Stimulated activated CD4-positive, alpha-beta T cell treated with anti-CD3 and anti-CD28 coated beads, Interleukin-4, amount 100 ng/mL, for 4 hours (primary cell): ENCODE results near the gene PARD3.

ENCODE experiments used
- DNase-seq, 2 experiments: peaks; one replicate each; pipeline ENCODE4 v3.0.0-alpha.2; 2020

The PARD3 gene

DNA sequence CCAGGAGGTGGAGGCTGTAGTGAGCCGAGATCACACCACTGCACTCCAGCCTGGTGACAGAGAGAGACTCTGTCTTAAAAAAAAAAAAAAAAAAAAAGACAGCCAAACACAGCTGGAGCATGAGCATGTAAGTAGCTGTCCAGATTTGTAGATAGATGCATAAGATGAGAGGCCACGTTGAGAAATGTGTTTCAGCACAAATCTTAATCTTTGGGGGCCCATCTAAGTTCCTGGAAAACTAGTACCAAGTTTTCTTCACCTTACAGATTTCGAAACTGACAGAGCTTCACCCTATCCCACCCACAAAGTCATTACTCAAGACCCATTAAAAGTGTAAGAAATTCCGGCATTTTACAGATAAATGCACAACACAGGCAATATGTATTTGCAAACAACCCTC, 208.2 kb downstream of the PARD3 start:
- DNase-seq = no peak

- DNase-seq = no peak
Observed at GRCh38 chr10:34602478-34602877, 212.6 kb downstream of the PARD3 start.

DNA sequence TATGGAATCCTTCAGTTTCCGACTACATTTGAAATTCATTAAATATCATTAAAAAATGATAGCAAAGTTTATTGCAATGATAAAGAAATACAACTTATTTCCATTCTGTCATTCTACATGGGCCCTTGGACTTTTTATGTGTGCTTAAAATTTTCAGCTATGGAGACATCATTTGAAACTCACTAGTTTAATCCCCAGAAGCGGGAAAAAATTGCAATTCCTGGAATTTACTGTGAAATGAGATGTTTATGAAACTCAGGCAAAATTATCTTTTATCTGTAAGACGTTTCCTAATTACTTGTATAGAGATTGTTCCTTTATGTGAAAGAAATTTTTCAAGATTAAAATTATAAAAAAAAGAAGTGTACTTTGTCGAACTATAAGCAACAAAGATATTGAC, 213.4 kb downstream of the PARD3 start:
- no peak for DNase-seq

- DNase-seq = no peak
Observed at GRCh38 chr10:34599026-34599795, 215.9 kb downstream of the PARD3 start.

- no peak for DNase-seq
Observed at GRCh38 chr10:34596351-34596750, 218.7 kb downstream of the PARD3 start.

- no peak for DNase-seq
Observed at GRCh38 chr10:34593930-34594329, 221.2 kb downstream of the PARD3 start.

DNA sequence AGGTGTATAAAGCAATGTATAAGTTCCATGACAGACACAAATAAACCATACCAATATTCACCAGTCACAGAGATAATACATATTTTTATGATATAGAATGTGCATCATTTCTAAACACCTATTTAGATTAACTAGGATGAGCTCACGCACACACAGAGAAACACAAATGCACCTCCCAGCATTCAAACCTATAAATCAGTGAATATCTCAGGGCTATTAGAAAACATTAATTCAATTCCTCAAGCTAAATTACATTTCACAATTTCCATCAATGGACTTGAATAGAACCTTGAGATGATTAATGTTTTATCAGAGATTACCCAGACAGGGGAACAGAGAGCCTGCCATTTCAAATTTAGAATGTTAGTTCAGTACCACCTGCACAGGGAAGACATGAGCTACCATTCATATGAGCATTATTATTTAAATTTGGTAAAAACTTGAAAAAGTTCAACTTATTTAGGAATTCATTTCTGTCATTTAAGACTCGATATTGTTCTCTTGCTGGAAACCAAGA, 221.7 kb downstream of the PARD3 start:
- DNase-seq = no peak

DNA sequence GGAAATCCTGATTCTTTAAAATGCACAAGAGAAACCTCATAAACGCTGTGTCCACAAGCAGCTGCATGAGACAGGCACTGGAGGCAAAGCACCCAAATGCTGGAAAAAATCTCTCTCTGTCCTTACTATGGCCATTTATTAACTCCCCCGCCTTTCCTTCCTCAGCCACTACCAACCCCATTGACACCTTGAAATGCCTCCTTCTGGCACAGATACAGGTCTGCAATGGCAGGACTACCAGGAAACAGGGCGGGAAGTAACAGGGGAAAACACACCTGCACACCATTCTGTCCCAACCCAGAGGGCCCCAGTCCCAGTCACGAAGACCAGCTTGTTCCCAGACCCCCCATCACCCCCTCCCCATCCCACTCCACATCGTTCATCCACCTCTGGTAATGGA, 224.3 kb downstream of the PARD3 start:
- no peak for DNase-seq

DNA sequence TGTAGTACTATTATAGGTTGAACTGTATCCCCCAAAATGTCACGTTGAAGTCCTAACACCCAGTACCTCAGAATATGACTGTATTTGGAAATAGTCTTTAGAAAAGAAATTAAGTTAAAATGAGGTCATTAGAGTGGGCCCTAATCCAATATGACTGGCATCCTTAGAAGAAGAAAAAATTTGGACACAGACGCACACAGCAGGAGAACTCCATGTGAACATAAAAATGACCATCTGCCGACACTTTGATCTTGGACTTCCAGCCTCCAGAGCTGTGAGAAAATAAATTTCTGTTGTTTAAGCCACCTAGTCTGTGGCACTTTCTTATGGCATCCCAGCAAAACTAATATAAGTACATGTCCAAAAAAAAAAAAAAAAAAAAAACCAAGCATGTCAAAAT, 225.8 kb downstream of the PARD3 start:
- DNase-seq = no peak

DNA sequence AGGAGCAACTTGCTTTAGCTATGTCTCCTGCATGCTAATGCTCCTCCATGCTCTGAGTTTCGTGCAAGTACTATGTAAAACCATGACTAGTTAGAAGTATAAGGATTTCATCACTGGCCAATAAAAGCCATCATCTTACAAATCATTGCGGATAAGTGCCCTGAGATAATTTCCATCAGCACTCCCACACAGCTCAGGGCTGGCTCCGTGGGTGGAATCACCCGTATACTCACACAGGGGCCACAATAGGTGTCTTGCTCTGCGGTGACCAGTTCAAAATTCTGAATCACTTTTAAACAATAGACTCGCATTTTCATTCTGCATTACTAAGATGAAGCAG, 227.4 kb downstream of the PARD3 start:
- no peak for DNase-seq

GRCh38 chr10:34587002-34587679, 228.0 kb downstream of the PARD3 start:
- DNase-seq = no peak

DNA sequence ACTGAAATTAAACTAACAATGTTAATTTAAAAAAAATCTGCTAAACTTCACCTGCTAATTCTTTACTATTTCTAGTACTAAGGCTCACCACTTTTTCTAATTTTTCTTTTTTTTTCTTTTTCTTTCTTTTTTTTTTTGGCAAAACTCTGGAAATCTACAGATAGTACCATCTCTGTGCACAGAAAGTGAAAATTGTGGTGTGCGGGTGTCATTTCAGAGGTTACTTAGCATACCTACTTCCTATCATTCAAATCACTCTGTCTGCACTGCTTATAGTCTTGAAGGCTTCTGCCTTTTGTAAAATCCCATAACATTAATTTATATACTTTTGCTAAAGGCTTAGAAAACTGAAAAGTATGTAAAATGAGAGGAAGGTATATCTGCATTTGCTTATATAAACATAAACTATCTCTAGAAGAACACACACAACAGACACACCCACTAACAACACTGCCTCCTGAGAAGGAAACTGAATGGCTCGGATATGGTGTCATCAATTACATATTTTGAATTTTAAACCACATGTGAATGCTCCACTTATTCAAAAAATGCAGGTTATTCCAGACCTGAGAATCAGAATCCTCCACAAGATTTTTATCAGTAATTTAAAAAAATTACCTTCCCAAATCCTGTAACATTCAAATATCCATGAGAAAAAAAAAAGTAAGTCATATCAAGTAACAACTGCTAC, 229.5 kb downstream of the PARD3 start:
- no peak for DNase-seq

- DNase-seq = no peak
Observed at GRCh38 chr10:34584164-34584563, 230.9 kb downstream of the PARD3 start.

DNA sequence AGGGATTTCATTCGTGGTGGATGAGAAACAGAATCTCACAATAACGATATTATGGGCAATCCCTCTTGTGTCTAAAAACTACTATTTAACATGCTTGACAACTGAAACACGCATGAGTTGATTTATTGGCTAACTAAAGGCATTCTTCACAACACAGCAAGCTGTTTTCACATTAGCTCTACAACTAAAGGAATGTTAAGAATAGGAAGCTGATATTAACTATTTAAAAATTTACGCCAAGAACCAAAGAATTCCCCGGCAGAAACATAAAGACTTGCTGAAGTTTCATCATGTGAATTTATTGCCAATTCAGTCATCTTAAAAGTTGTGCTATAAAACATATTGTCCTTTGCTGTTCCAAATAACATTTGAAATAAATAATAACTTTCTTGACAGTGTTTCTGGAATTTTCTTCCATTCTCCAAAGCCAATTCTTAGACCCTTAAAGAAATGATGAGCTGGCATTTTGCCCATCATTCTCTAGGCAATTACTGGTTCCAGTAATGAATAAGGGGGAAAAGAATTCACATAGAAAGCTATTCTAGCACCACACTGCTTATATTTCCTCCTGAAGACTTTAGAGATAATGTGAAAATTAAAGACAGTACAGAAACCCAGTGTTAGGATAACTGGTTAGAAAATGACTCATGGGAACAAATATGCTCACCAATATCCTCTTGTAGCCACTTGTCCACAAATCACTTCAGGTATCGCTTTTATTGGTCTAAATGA, 233.1 kb downstream of the PARD3 start:
- DNase-seq = no peak

- DNase-seq = no peak
Observed at GRCh38 chr10:34580643-34581042, 234.5 kb downstream of the PARD3 start.

- no peak for DNase-seq
Observed at GRCh38 chr10:34580214-34580613, 234.9 kb downstream of the PARD3 start.

DNA sequence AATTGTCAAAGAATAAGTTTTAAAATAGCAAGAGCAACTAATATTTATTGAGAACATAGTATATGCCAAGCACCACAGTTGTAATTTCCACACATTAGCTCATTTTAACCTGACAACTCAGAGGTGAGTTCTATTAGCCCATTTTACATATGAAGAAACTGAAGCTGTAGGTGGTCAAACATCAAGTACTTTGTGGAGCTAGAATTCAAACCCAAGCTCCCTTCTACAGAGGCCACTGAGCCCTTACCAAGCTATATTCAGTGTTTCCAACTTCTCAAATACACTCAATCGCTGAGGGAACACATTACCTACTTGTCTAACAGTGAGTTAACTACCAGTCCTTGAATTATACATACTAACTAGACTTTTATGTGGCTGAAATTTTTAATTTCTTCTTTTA, 236.6 kb downstream of the PARD3 start:
- no peak for DNase-seq

- DNase-seq = no peak
Observed at GRCh38 chr10:34576797-34577196, 238.3 kb downstream of the PARD3 start.

DNA sequence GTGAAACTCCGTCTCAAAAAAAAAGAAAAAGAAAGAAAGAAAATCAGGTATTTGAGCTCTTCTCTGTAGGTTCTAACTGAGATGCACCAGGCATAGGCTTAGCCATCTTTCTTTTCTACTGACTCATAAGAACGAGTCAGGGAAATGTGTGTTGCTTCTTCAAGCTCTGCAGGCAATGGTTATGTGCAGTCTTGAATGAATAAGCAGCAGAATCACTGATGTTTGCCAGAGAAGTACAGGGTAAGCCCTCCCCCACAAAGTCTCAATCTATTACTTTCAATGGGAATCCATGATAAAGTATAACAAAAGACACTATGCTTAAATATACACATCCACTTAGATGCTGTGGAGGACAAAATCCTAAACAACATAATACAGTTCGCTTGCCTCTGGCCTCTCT, 239.2 kb downstream of the PARD3 start:
- no peak for DNase-seq

- DNase-seq = no peak
Observed at GRCh38 chr10:34574353-34574934, 240.7 kb downstream of the PARD3 start.

- no peak for DNase-seq
Observed at GRCh38 chr10:34570887-34571286, 244.2 kb downstream of the PARD3 start.

- DNase-seq = no peak
Observed at GRCh38 chr10:34567659-34568253, 247.3 kb downstream of the PARD3 start.
